Left ventricle myocardium inferior (tissue), 1 donor: Measurements from ENCODE around the gene VWA5B1. TPM values are rescaled to one million over a fixed set of nuclear protein-coding genes. Genes with fewer than 3 reads are reported as not detected.
"Not testable (repeated sequence)": the region's sequence is repeated elsewhere in the genome, so short reads cannot be mapped to it uniquely, and the experiment has no call there.

Experiments
- DNase-seq: peaks from one replicate; pipeline ENCODE4 v3.0.0-alpha.2; 2020
- H3K27ac ChIP-seq: fragments of 200-600 bp; replicated peaks from 2 replicates; pipeline ENCODE4 v1.8.0; 2021
- H3K27me3 ChIP-seq: fragments of 200-600 bp; 2 replicates; pipeline ENCODE4 v1.8.0; 2021; ENCODE audit warnings: low read depth
- H3K36me3 ChIP-seq: fragments of 200-600 bp; 2 replicates; pipeline ENCODE4 v1.8.0; 2021
- H3K4me1 ChIP-seq: fragments of 200-600 bp; 2 replicates; pipeline ENCODE4 v1.8.0; 2021
- H3K4me3 ChIP-seq: fragments of 200-600 bp; 2 replicates; pipeline ENCODE4 v1.8.0; 2021; ENCODE audit warnings: mild to moderate bottlenecking, moderate library complexity
- H3K9me3 ChIP-seq: fragments of 200-600 bp; replicated peaks from 2 replicates; pipeline ENCODE4 v1.8.0; 2021
- CTCF ChIP-seq: fragments of 200-600 bp; IDR thresholded peaks from 2 replicates; pipeline ENCODE4 v1.8.0; 2021; ENCODE audit warnings: antibody characterized with exemption, mild to moderate bottlenecking, borderline replicate concordance
- intact Hi-C: fragments of 100-400 bp; cut with micrococcal nuclease; formaldehyde crosslinking; loops from one replicate; pipeline ENCODE4 v1.11.0; 2022
- total RNA-seq: library from RNA; stranded (reverse); fragmentation: NEBNext Ultra II Directional; extraction: Animal tissue kit (Norgen Biotek cat#: 25700); gene quantifications from one replicate; pipeline ENCODE4 v1.2.1, GENCODE V29; 2021
- donor health status: DM: no; HTN: yes; CAD: no; lungs with severe emphysema.

The VWA5B1 gene
- total RNA-seq, 1 donor from 2014 or later: 0.16 TPM

DNA sequence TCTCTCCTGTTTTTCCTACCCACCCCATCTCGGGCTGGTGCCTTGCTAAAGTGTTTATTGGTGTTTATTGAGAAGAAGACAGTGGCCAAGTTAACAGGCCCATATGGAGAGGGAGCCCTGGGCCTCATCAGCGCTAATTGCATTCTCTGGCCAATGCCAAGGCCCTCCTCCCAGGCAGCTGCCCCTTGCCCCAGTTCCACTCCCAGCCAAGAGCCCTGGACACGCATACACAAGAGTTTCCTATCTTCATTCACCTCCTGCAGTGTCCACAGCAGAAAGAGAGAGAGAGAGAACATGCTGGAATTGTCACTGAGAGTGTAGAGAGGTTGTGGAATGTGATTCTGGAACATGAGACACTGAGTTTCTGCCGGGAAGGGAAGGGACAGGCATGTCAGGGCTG lies 25.4 kb upstream of the VWA5B1 start:
- intact Hi-C loops: no loop called here
- peaks cover 14% of the 10 kb centered on the region for H3K4me1 ChIP-seq
- peaks cover 7% of the 10 kb centered on the region for H3K27me3 ChIP-seq
- H3K9me3 ChIP-seq: no peaks in the 10 kb centered on the region
- peak; percentile 44 for DNase-seq
- no peaks in the 10 kb centered on the region for H3K36me3 ChIP-seq
- H3K27ac ChIP-seq: peak overlapping the region; percentile 71
- H3K4me3 ChIP-seq: no peak overlapping the region
- no peak for TF ChIP-seq CTCF

DNA sequence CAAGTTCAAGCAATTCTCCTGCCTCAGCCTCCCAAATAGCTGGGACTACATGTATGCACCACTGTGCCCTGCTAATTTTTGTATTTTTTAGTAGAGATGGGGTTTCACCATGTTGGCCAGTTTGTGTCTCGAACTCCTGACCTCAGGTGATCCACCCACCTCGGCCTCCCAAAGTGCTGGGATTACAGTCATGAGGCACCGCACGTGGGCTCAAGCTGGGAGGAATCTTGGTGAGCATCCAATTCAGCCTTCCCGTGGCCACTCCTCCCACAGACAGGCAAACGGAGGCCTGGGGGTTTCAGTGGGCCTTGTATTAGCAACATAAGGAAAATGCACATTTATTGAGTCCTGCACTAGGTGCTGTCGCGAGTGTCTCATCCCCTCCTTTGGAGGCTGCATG lies 24.5 kb upstream of the VWA5B1 start:
- no peak overlapping the region for H3K27ac ChIP-seq
- no peak for DNase-seq
- intact Hi-C loops: no loop called here

DNA sequence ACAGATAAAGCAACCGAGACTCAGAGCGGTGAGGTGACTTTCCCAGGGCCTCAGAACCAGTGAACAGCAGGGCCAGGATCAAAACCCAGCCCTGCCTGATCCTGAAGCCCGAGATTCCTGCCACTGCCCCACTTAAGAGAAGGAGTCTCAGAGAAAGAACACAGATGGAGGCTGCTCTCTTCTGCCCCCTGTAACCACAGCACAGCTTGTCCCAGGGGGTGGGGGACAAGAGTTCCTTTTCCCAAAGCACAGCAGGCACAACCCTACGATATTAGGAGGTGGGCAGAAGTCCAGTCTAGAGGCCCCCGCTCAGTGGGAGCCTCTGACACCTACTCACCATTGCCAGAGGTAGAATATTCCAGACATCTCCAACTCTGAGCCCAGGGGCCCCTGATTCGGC lies 24.0 kb upstream of the VWA5B1 start:
- H3K9me3 ChIP-seq: no peaks in the 10 kb centered on the region
- no peak for DNase-seq
- H3K4me1 ChIP-seq: peaks cover 14% of the 10 kb centered on the region
- H3K4me3 ChIP-seq: no peak overlapping the region
- no peak overlapping the region for H3K27ac ChIP-seq
- no peak for TF ChIP-seq CTCF
- peaks cover 18% of the 10 kb centered on the region for H3K27me3 ChIP-seq
- H3K36me3 ChIP-seq: no peaks in the 10 kb centered on the region
- intact Hi-C loops: no loop called here

More for the DNA sequence above, 24.5 kb upstream of the VWA5B1 start:
- H3K9me3 ChIP-seq: no peaks in the 10 kb centered on the region
- peaks cover 14% of the 10 kb centered on the region for H3K4me1 ChIP-seq
- H3K36me3 ChIP-seq: no peaks in the 10 kb centered on the region
- no peak overlapping the region for H3K4me3 ChIP-seq
- no peak for TF ChIP-seq CTCF
- peaks cover 13% of the 10 kb centered on the region for H3K27me3 ChIP-seq

DNA sequence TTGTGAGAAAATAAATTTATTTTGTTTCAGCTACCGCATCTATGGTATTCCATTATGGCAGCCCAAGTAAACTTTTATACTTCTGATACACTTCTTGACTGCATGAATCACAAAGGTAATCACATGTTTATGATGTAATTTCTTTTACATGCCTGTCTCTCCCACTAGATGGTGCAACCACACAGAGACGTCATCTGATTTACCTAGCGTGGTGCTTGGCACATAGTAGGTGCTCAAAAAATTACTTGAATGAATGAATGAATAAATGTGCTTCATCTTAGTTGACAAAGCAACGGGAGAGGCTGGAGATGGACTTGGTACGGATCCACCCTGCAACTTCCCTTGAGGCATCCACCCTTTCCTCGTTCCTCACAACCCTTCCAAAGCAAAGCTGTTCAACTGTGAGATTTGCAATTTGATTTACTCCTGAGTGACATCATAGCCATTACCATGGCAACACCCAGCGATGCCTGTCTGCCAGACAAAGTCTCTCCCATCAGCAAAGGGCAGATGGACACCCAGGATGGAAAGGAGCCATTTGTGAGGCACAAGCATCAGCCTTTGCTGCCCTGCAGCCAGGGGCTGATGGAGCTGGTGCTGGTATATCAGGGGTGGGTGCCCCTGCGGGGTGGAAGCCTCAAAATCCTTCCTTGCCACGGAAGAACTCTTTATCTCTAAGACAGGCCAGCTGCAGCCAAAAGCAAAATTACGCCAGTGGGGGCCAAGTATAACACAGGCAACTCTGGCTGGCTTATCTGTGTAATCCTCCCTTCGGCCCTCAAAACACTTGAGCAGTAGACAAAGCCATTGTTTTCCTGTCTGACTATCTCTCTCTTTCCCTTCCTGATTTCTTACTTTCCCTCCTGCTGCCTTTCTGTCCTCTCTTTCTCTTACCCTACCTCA lies 18.9 kb upstream of the VWA5B1 start:
- no peaks in the 10 kb centered on the region for H3K4me1 ChIP-seq
- DNase-seq: no peak
- H3K27me3 ChIP-seq: peaks cover 43% of the 10 kb centered on the region
- H3K36me3 ChIP-seq: no peaks in the 10 kb centered on the region
- H3K27ac ChIP-seq: no peak overlapping the region
- intact Hi-C loops: no loop called here
- TF ChIP-seq CTCF: peak; percentile 8
- H3K4me3 ChIP-seq: no peak overlapping the region
- no peaks in the 10 kb centered on the region for H3K9me3 ChIP-seq

DNA sequence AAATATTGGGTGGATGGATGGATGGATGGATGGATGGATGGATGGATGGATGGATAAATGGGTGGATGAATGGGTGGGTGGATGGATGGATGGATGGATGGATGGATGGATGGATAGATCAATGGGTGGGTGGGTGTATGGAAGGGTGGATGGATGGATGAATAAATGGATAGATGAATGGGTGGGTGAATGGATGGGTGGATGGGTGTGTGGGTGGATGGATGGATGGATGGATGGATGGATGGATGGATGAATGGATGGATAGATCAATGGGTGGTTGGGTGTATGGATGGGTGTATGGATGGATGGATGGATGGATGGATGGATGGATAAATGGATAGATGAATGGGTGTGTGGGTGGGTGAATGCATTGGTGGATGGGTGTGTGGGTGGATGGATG lies 17.0 kb upstream of the VWA5B1 start:
- H3K4me3 ChIP-seq, H3K4me1 ChIP-seq, DNase-seq, intact Hi-C loops, H3K9me3 ChIP-seq, H3K36me3 ChIP-seq, H3K27ac ChIP-seq: not testable (repeated sequence)
- peaks cover 46% of the 10 kb centered on the region for H3K27me3 ChIP-seq

DNA sequence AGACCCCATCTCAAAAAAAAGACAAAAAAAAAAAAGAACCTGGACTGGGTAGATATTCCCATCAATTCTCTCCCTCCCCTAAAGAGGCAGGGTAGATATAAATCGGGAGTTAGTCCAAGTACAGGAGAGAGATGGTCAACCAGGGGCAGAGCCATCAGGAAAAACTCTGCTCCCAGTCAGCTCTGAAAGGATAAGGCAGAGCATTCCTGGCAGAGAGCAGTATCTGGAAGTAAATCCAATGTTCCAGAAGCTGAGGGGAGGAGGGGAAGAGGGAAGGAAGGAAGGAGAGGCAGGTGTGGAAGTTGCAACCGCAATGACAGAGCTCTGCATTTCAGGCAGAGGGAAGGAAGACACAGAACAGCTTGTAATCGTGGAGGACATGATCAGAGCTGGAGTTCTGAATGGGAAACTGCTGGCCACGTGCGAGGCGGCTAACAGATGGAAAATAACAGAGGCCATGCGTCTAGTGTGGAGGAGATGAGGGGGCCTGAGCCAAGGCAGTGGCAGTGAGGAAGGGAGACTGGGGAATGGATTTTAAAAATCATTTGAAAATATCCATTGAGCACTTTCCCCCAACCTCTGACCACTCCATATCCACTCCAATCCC lies 15.3 kb upstream of the VWA5B1 start:
- no peak for TF ChIP-seq CTCF
- intact Hi-C loops: no loop called here

More for the DNA sequence above, 15.3 kb upstream of the VWA5B1 start:
- Histone ChIP-seq H3K9me3 (no peaks in the 10 kb centered on the region), H3K36me3 (no peaks in the 10 kb centered on the region), H3K27me3 (peaks cover 38% of the 10 kb centered on the region), H3K4me1 (no peaks in the 10 kb centered on the region), H3K4me3 (no peak overlapping the region), H3K27ac (no peak overlapping the region)
- no peak for DNase-seq
